OCI-LY3 (cell line): ENCODE data around the gene PROM1.

Experiments
- H2AFZ ChIP-seq: fragments of 200-600, 300-600 bp; shearing (Covaris generic); 2 replicates; pipeline ENCODE4 v1.6.0; 2014; ENCODE audit warnings: antibody characterized with exemption, low read depth, low read length
- H3K27ac ChIP-seq: fragments of 200-600, 300-600 bp; sonication (generic); 2 replicates; pipeline ENCODE4 v1.5.1; 2014; ENCODE audit warnings: mild to moderate bottlenecking, low read length, moderate library complexity, mixed read lengths
- H3K27me3 ChIP-seq: fragments of 200-600, 300-600 bp; sonication (generic); 2 replicates; pipeline ENCODE4 v1.6.1; 2014; ENCODE audit warnings: low read depth, low read length, mixed read lengths
- H3K36me3 ChIP-seq: fragments of 200-600, 300-600 bp; sonication (generic); replicated peaks from 2 replicates; pipeline ENCODE3; 2014; ENCODE audit warnings: low read depth, low read length, mixed read lengths
- H3K4me1 ChIP-seq: fragments of 300-600, 200-600 bp; sonication (generic); 2 replicates; pipeline ENCODE4 v1.6.1; 2014; ENCODE audit warnings: low read length, mixed read lengths
- H3K4me2 ChIP-seq: fragments of 200-600, 300-600 bp; sonication (generic); 2 replicates; pipeline ENCODE4 v1.6.1; 2014; ENCODE audit warnings: low read length, mixed read lengths
- H3K4me3 ChIP-seq: fragments of 300-600, 200-600 bp; sonication (generic); 2 replicates; pipeline ENCODE4 v1.5.1; 2014; ENCODE audit warnings: antibody characterized with exemption, mild to moderate bottlenecking, low read length, moderate library complexity
- H3K79me2 ChIP-seq: fragments of 300-600, 200-600 bp; shearing (Covaris generic); 2 replicates; pipeline ENCODE4 v1.6.1; 2014; ENCODE audit warnings: mild to moderate bottlenecking, low read length, mixed read lengths
- H3K9ac ChIP-seq: fragments of 300-600, 200-600 bp; shearing (Covaris generic); 2 replicates; pipeline ENCODE4 v1.6.0; 2014; ENCODE audit warnings: mild to moderate bottlenecking, low read length, moderate library complexity
- H3K9me3 ChIP-seq: fragments of 200-600, 300-600 bp; shearing (Covaris generic); 2 replicates; pipeline ENCODE4 v1.6.1; 2014; ENCODE audit warnings: low read length, mixed read lengths; ENCODE audit not compliant: insufficient read depth
- H4K20me1 ChIP-seq: fragments of 200-600, 300-600 bp; sonication (generic); 2 replicates; pipeline ENCODE4 v1.6.1; 2016; ENCODE audit warnings: low read length, mixed read lengths; ENCODE audit not compliant: insufficient read depth
- CTCF ChIP-seq: fragments of 200-600, 300-600 bp; sonication (generic); IDR thresholded peaks from 2 replicates; pipeline ENCODE4 v1.5.1; 2014; ENCODE audit warnings: antibody characterized with exemption, low read length, low read depth
- EZH2phosphoT487 ChIP-seq: fragments of 200-600 bp; shearing (Covaris generic); IDR thresholded peaks from 2 replicates; pipeline ENCODE4 v1.6.1; 2018; ENCODE audit warnings: antibody characterized with exemption, mixed run types, low read depth

Gene PROM1

DNA sequence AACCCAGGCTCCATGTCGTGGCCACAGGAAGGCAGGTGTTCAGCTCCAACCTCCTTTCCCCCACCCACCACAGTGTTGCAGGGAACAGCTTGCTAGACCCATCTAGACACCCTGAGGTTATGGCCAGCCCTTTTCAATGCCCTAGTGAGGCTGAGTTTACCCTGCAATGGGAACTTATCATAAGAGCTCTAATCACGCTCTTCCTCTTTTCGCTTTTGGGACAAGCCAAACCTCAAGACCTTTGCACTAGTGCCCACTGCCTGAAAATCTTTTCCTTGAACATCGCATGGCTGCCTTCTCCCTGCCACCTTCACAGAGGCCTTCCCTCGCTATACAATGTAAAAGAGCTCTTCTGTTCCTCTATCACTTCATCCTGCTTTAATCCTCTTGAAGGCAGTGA, 118.5 kb downstream of the PROM1 start:
- no peak overlapping the region for H3K27ac ChIP-seq
- H4K20me1 ChIP-seq, result no peaks in the 10 kb centered on the region
- no peaks in the 10 kb centered on the region for H3K79me2 ChIP-seq
- H3K9me3 ChIP-seq, result no peaks in the 10 kb centered on the region
- no peak overlapping the region for H2AFZ ChIP-seq
- no peak overlapping the region for H3K4me2 ChIP-seq
- no peaks in the 10 kb centered on the region for H3K36me3 ChIP-seq
- no peak overlapping the region for H3K4me3 ChIP-seq
- H3K4me1 ChIP-seq, result peaks cover 14% of the 10 kb centered on the region
- TF ChIP-seq EZH2phosphoT487, result no peak
- TF ChIP-seq CTCF, result no peak
- H3K9ac ChIP-seq, result no peak overlapping the region
- no peaks in the 10 kb centered on the region for H3K27me3 ChIP-seq

DNA sequence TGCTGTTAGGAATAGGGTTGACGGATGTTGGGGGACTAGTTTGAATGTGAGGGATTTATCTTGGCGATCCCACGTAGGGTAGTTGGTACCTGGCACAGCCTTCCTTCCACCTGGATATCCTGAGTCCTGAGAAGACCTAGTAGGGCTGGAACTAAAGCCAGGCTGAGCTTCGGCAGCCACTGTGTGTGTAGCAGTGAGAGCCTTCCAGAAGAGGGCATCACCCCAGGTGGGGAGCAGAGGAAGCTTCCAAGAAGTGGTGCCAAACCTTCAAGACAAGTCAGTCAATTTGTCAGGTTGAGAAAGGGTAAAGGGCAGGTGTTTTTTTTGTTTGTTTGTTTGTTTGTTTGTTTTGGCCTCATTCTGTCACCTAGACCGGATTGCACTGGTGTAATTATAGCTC, 119.7 kb downstream of the PROM1 start:
- no peak overlapping the region for H3K4me2 ChIP-seq
- H3K9ac ChIP-seq, result no peak overlapping the region
- H3K9me3 ChIP-seq, result no peaks in the 10 kb centered on the region
- H3K4me3 ChIP-seq, result no peak overlapping the region
- no peaks in the 10 kb centered on the region for H3K36me3 ChIP-seq
- no peaks in the 10 kb centered on the region for H3K79me2 ChIP-seq
- H3K27ac ChIP-seq, result no peak overlapping the region
- H3K27me3 ChIP-seq, result no peaks in the 10 kb centered on the region
- no peak overlapping the region for H2AFZ ChIP-seq
- H3K4me1 ChIP-seq, result peaks cover 14% of the 10 kb centered on the region
- TF ChIP-seq EZH2phosphoT487 (no peak), CTCF (peak; percentile 18; the same call in 1 of the 2 replicates)
- no peaks in the 10 kb centered on the region for H4K20me1 ChIP-seq

DNA sequence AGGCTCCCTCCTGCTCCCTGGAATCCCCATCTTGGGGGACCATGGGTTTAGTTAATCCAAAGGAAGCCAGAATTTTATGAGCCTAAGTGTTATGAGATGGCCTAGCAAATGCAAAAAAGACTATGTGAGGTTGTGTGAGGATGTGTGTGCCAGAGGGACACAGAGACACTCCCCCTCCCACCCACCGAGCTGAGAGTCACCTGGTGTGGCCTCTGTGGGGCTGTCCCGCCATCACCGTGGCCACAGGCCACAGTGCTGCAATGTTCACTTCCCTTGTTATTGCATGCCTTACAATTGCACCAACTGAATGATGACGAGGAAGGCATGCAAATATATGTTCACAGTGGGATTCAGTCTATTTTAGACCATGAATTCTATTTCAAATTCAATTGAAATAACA, 120.2 kb downstream of the PROM1 start:
- Histone ChIP-seq H3K4me3 (peak overlapping the region; percentile 4; the same call in 1 of the 2 replicates), H2AFZ (peak overlapping the region; percentile 53; the same call in 1 of the 2 replicates)

DNA sequence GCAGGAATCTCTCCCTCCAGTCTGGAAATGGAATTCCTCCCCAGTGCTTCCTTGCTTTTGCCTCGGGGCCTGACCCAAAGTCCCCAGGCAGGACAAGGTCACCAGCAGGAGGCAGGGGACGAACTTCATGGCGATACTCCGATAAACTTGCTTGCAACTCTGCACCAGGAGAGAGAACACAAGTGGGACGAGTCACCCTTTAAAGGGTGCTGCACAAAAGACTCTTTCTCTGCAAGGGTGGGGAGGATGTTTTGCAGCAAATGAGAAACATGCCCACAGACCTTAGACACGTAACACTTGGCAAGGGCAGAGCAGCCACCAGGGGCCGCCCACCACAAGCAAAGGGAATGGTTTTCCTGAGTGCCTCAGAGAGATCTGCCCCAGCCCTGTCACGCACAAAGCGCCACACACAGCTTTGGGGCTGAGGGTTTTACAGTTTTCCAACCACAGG, 120.8 kb downstream of the PROM1 start, which contains the start of gene FGFBP2:
Gene FGFBP2 (minus strand): TSS at position 175 of the 451 bp plus-strand sequence. CDS start 46 bp downstream, at position 129.
- H3K4me1 ChIP-seq, result peaks cover 14% of the 10 kb centered on the region
- peak within 1 kb of the TSS; percentile 41 for H3K4me2 ChIP-seq
- H3K79me2 ChIP-seq, result no peaks in the 10 kb centered on the region
- H3K27me3 ChIP-seq, result no peaks in the 10 kb centered on the region
- no peaks in the 10 kb centered on the region for H3K36me3 ChIP-seq
- no peak within 1 kb of the TSS for H3K27ac ChIP-seq
- TF ChIP-seq CTCF (peak; percentile 65), EZH2phosphoT487 (no peak)
- no peak within 1 kb of the TSS for H3K9ac ChIP-seq
- H4K20me1 ChIP-seq, result no peaks in the 10 kb centered on the region
- no peaks in the 10 kb centered on the region for H3K9me3 ChIP-seq
- H2AFZ ChIP-seq, result peak within 1 kb of the TSS; percentile 53; the same call in 1 of the 2 replicates
- peak within 1 kb of the TSS; percentile 4; the same call in 1 of the 2 replicates for H3K4me3 ChIP-seq

More for the DNA sequence above, 120.2 kb downstream of the PROM1 start:
- Histone ChIP-seq H3K4me1 (peaks cover 14% of the 10 kb centered on the region), H3K9ac (no peak overlapping the region), H3K27ac (no peak overlapping the region), H3K9me3 (no peaks in the 10 kb centered on the region), H4K20me1 (no peaks in the 10 kb centered on the region), H3K27me3 (no peaks in the 10 kb centered on the region), H3K79me2 (no peaks in the 10 kb centered on the region), H3K4me2 (peak overlapping the region; percentile 41), H3K36me3 (no peaks in the 10 kb centered on the region)
- TF ChIP-seq EZH2phosphoT487 (no peak), CTCF (no peak)
